HEK293T (cell line): ENCODE measurements around the gene LRRC36.
"Not testable (repeated sequence)": the region's sequence is repeated elsewhere in the genome, so short reads cannot be mapped to it uniquely, and the experiment has no call there.

Source experiments
- BHLHE40 ChIP-seq: fragments of 450-650 bp; IDR thresholded peaks from 2 replicates; pipeline ENCODE4 v1.6.1; 2016; ENCODE audit warnings: mild to moderate bottlenecking, moderate library complexity, borderline replicate concordance
- ELF4 ChIP-seq: fragments of 450-650 bp; IDR thresholded peaks from 2 replicates; pipeline ENCODE4 v1.6.1; 2017; ENCODE audit warnings: antibody characterized with exemption
- FOXK2 ChIP-seq: fragments of 450-650 bp; IDR thresholded peaks from 2 replicates; pipeline ENCODE4 v1.6.1; 2016; ENCODE audit warnings: mild to moderate bottlenecking
- NFRKB ChIP-seq: fragments of 450-650 bp; IDR thresholded peaks from 2 replicates; pipeline ENCODE4 v1.6.1; 2016; ENCODE audit warnings: mild to moderate bottlenecking, moderate library complexity

DNA sequence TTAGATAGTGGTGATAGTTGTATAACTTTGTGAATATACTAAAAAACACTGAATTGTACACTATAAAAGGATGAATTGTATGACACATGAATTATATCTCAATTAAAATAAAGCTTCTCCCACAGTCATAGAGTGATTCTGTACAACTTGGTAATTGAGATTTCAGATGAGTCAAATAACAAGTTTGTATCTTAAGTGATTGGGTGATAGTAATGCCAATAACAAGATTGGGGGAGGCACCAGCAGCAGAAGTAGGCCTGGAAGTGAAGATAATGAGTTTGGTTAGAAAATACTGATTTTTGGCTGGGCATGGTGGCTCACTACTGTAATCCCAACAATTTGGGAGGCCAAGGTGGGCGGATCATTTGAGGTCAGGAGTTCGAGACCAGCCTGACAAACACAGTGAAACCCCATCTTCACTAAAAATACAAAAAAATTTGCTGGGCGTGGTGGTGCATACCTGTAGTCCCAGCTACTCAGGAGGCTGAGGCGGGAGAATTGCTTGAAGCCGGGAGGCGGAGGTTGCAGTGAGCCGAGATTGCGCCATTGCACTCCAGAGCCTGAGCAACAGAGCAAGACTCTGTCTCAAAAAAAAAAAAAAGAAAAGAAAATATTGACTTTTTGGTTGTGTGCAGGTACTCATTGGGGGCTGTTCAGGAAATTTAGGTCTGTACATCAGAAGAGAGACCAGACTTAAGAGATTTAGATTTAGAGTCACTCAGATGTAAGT, 33.1 kb downstream of the LRRC36 start:
- TF ChIP-seq BHLHE40, ELF4, NFRKB, FOXK2: not testable (repeated sequence)
